Measurements from ENCODE around the gene ADAM12. TPM values are rescaled to one million over a fixed set of nuclear protein-coding genes. Genes with fewer than 3 reads are reported as not detected.

ADAM12 gene
- total RNA-seq, 1 experiment from 2014 or later: 0.24 TPM

DNA sequence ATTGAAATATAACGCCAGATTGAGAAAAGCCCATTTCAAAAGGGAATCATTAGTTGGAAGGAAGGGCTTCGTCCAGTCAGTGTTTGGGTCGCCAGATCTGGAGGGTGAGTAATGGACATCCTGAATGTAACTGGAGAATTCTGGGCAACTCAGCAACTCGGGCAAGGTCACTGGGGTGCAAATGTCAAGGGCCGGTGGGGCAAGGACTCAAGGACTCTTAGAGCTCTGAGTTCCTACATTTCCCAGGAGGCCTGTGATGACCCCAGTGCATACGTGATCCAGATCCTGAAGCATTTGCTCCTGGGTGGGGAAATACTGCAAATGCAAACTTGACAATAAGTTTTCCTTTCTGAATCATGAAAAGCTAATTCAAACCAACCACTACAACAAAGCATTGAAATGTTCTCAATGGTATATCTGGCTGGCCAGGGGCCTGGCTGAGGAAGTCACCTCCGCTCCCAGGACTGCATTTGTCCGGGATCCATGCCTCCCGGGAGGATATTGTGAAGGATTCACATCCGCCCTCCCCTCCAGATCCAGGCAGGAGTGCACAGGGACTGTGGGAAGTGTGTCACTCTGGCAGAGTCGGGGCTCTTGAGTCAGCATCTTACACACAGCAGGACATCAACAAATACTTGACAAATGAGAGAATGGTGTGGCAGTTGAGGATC is 327.9 kb downstream of the ADAM12 start:
- Histone ChIP-seq H4K91ac (ENCODE audit: insufficient read length, low read depth, low read length) (no peak overlapping the region), H3K4ac (ENCODE audit: low read depth, low read length) (no peak overlapping the region), H4K20me1 (ENCODE audit: control insufficient read depth, insufficient read depth, insufficient read length) (no peaks in the 10 kb centered on the region), H3K14ac (ENCODE audit: insufficient read depth, low read length) (no peak overlapping the region), H3K18ac (ENCODE audit: insufficient read length, low read depth, low read length) (no peak overlapping the region), H3K9ac (ENCODE audit: extremely low read depth, insufficient read length, low read length) (no peak overlapping the region), H3K27ac (ENCODE audit: insufficient read length, low read depth, low read length) (no peak overlapping the region), H2BK12ac (ENCODE audit: insufficient read length, low read depth, low read length) (no peak overlapping the region), H3K79me2 (ENCODE audit: insufficient read depth, low read length) (no peaks in the 10 kb centered on the region), H3K79me1 (ENCODE audit: insufficient read depth, low read depth, low read length, poor library complexity, severe bottlenecking) (no peaks in the 10 kb centered on the region), H3K27me3 (ENCODE audit: insufficient read depth, low read length) (no peaks in the 10 kb centered on the region), H3T11ph (ENCODE audit: low read length) (no peak overlapping the region), H2AFZ (ENCODE audit: low read length) (no peak overlapping the region), H2BK5ac (ENCODE audit: insufficient read length, low read length) (no peak overlapping the region), H4K8ac (replicated peaks; ENCODE audit: insufficient read length, low read depth, low read length) (no peak overlapping the region), H4K5ac (ENCODE audit: insufficient read length, low read depth, low read length) (no peak overlapping the region), H3K56ac (ENCODE audit: insufficient read length, low read depth, low read length) (no peak overlapping the region), H2BK120ac (ENCODE audit: low read depth, low read length, poor library complexity, severe bottlenecking) (no peak overlapping the region), H3K4me2 (ENCODE audit: insufficient read depth, insufficient read length, low read length) (no peak overlapping the region), H3K23me2 (ENCODE audit: insufficient read length, low read depth, low read length, poor library complexity, severe bottlenecking) (no peaks in the 10 kb centered on the region), H3K23ac (ENCODE audit: insufficient read length, low read depth, low read length) (no peak overlapping the region), H3K4me1 (ENCODE audit: insufficient read depth, low read length) (no peaks in the 10 kb centered on the region), H2BK20ac (ENCODE audit: low read depth, low read length, poor library complexity, severe bottlenecking) (no peak overlapping the region), H2BK15ac (ENCODE audit: low read depth, low read length) (no peak overlapping the region), H3K9me3 (ENCODE audit: control insufficient read depth, low read depth, low read length) (no peaks in the 10 kb centered on the region), H2AK5ac (ENCODE audit: insufficient read length, low read length) (no peak overlapping the region)
- H3K36me3 Mint-ChIP-seq (ENCODE audit: insufficient read depth in 1 of 3, low read depth in 3 of 3): peaks cover 2 to 7% (median 5%) of the 10 kb centered on the region in 3 experiments; a peak in 3 of 7 replicates
- no peak overlapping the region; a peak in 1 of 7 replicates for H3K27ac Mint-ChIP-seq
- H3K4me3 Mint-ChIP-seq: no peak overlapping the region
- H3K27me3 Mint-ChIP-seq (ENCODE audit: low read depth): no peaks in the 10 kb centered on the region; the same call in 1 of the 2 replicates
- no CpG with 5 or more reads among the region's 11 CpGs for WGBS (ENCODE audit: extremely low coverage, insufficient read length, low lambda C conversion rate)
- H3K4me1 Mint-ChIP-seq: peaks cover 6 to 18% of the 10 kb centered on the region in 2 experiments; a peak in 3 of 4 replicates
- H3K9me3 Mint-ChIP-seq: peaks cover 3 to 5% of the 10 kb centered on the region in 2 experiments; a peak in 3 of 5 replicates
- TF ChIP-seq, protein P1, sequence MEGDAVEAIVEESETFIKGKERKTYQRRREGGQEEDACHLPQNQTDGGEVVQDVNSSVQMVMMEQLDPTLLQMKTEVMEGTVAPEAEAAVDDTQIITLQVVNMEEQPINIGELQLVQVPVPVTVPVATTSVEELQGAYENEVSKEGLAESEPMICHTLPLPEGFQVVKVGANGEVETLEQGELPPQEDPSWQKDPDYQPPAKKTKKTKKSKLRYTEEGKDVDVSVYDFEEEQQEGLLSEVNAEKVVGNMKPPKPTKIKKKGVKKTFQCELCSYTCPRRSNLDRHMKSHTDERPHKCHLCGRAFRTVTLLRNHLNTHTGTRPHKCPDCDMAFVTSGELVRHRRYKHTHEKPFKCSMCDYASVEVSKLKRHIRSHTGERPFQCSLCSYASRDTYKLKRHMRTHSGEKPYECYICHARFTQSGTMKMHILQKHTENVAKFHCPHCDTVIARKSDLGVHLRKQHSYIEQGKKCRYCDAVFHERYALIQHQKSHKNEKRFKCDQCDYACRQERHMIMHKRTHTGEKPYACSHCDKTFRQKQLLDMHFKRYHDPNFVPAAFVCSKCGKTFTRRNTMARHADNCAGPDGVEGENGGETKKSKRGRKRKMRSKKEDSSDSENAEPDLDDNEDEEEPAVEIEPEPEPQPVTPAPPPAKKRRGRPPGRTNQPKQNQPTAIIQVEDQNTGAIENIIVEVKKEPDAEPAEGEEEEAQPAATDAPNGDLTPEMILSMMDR (conservative IDR thresholded peaks at IDR 0.05): no peak
- DNase-seq: no peak

All from H9 (cell line).